Right atrium auricular region (tissue), 2 donors: ENCODE measurements around the gene MCU. TPM values are rescaled to one million over a fixed set of nuclear protein-coding genes. Genes with fewer than 3 reads are reported as not detected.

ENCODE experiments used
- DNase-seq: peaks from one replicate; pipeline ENCODE4 v3.0.0-alpha.2; 2019; ENCODE audit warnings: low spot score
- H3K27ac ChIP-seq, 2 donors: fragments of 200-600 bp; sonication (generic); 1 replicate in 1 of 2; 2 replicates in 1 of 2; pipeline ENCODE4 v1.5.1; 2016 to 2019
- H3K27me3 ChIP-seq, 2 donors: fragments of 200-600 bp; sonication (generic); one replicate each; pipeline versions ENCODE4 v1.5.1 to v1.6.0; 2017 to 2019
- H3K36me3 ChIP-seq: fragments of 200-600 bp; sonication (generic); one replicate; pipeline ENCODE4 v1.5.1; 2016
- H3K4me1 ChIP-seq, 2 donors: fragments of 200-600 bp; sonication (generic); one replicate each; pipeline versions ENCODE4 v1.5.1 to v1.6.0; 2017 to 2019
- H3K4me3 ChIP-seq, 2 donors: fragments of 200-600 bp; sonication (generic); 1 replicate in 1 of 2; 2 replicates in 1 of 2; pipeline ENCODE4 v1.5.1; 2017 to 2019; ENCODE audit warnings: mild to moderate bottlenecking in 1 of 2, moderate library complexity in 1 of 2
- H3K9me3 ChIP-seq, 2 donors: fragments of 200-600 bp; sonication (generic); one replicate each; pipeline ENCODE4 v1.5.1; 2019
- total RNA-seq, 2 donors: library from RNA; depleted of rRNA; stranded (reverse); fragments of >200 nt; gene quantifications; one replicate each; pipeline ENCODE4 v1.1.0, GENCODE V29; 2016
- TF ChIP-seq, protein P1 (sequence below), 2 donors: fragments of 200-600 bp; sonication (generic); IDR thresholded peaks; one replicate each; pipeline ENCODE4 v1.5.1; 2019; ENCODE audit warnings: antibody characterized with exemption in 2 of 2

MCU gene
- total RNA-seq, 2 donors from 2014 or later = 12.4 to 14.2 TPM

DNA sequence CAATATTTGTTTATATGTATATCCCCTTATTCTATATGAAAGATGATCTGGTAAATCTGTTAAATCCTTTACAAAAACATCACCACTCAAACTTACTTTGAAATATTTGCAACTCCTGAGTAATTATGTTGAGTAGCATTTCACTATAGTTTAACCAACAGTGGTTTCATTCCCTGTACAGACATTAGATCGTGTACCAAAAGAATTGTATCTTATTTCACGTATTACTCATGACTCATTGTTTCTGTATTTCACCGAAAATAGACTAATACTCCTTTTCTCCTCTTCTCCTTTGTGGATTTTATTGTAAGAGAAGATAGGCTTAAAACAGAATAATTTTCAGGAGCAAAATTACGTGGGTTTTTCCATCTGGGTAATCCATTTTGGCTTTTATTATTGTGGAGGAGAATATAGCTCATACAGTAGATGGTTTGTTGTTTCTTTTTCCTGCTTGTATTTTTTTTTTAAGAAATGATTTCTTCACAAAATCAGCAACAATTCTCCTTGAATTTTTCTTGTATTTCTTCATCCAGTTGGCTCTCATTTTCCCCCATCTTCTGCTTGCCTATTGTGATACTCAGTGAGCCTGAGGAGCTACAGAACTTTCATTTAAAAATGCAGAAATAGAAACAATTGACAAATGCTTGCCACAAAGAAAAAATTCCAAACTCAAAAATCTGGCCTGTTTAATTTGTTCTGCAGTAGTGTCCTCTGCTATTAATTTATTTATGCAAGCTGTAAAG is 111.0 kb downstream of the MCU start:
- H3K9me3 ChIP-seq = no peaks in the 10 kb centered on the region
- H3K4me3 ChIP-seq = peak overlapping the region in 1 of 2 donors; percentile 5
- peak overlapping the region; percentile 19 to 31 for H3K27ac ChIP-seq
- H3K27me3 ChIP-seq = no peaks in the 10 kb centered on the region
- TF ChIP-seq, protein P1, sequence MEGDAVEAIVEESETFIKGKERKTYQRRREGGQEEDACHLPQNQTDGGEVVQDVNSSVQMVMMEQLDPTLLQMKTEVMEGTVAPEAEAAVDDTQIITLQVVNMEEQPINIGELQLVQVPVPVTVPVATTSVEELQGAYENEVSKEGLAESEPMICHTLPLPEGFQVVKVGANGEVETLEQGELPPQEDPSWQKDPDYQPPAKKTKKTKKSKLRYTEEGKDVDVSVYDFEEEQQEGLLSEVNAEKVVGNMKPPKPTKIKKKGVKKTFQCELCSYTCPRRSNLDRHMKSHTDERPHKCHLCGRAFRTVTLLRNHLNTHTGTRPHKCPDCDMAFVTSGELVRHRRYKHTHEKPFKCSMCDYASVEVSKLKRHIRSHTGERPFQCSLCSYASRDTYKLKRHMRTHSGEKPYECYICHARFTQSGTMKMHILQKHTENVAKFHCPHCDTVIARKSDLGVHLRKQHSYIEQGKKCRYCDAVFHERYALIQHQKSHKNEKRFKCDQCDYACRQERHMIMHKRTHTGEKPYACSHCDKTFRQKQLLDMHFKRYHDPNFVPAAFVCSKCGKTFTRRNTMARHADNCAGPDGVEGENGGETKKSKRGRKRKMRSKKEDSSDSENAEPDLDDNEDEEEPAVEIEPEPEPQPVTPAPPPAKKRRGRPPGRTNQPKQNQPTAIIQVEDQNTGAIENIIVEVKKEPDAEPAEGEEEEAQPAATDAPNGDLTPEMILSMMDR (IDR thresholded peaks at IDR 0.05) = no peak
- peaks cover 0 to 26% of the 10 kb centered on the region in 2 donors for H3K4me1 ChIP-seq
- no peak for DNase-seq
- no peaks in the 10 kb centered on the region for H3K36me3 ChIP-seq

DNA sequence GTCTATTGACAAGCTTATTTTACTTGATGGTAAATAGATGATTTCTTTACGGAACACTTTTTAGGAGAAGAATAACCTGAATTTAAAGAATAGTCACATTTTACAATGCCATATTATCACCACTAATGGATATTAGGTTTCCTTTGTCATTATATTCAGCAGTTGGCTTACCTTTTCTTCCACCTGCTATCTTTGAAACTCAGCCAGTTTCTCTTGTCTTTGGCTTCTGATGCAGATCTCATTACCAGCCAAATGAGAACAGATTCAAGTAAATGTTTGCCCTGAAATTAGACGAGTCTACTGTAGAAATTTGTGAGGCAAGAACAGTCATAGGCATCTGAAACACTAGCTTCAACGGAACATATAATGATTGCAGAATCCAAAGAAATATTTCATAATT is 116.1 kb downstream of the MCU start:
- Histone ChIP-seq H3K27me3 (no peaks in the 10 kb centered on the region), H3K4me3 (no peak overlapping the region), H3K9me3 (no peaks in the 10 kb centered on the region), H3K4me1 (peaks cover 0 to 14% of the 10 kb centered on the region in 2 donors), H3K27ac (no peak overlapping the region), H3K36me3 (no peaks in the 10 kb centered on the region)
- no peak for DNase-seq
- TF ChIP-seq, protein P1 (IDR thresholded peaks at IDR 0.05) = no peak

DNA sequence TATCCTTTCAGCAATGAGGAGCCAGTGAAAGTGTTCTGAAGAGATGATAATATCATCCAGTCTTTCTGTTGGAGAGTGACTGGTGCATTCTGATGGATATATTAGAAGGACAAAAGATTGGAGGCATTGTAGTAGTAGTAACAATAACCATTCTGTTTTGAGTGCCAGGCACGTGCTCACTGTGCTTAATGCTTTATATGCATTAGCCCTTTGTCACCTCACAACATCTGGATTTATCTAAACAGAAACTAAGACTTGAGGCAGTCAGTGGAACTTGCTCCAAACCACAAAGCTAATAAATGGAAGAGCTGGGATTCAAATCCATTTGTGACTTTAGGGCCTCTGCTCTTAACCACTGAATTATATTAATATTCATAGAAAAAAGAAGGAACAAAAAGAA is 117.1 kb downstream of the MCU start:
- H3K4me3 ChIP-seq = no peak overlapping the region
- no peaks in the 10 kb centered on the region for H3K27me3 ChIP-seq
- H3K4me1 ChIP-seq = peaks cover 0 to 11% of the 10 kb centered on the region in 2 donors
- no peaks in the 10 kb centered on the region for H3K36me3 ChIP-seq
- no peak for DNase-seq
- no peaks in the 10 kb centered on the region for H3K9me3 ChIP-seq
- H3K27ac ChIP-seq = no peak overlapping the region
- TF ChIP-seq, protein P1 (IDR thresholded peaks at IDR 0.05) = no peak

DNA sequence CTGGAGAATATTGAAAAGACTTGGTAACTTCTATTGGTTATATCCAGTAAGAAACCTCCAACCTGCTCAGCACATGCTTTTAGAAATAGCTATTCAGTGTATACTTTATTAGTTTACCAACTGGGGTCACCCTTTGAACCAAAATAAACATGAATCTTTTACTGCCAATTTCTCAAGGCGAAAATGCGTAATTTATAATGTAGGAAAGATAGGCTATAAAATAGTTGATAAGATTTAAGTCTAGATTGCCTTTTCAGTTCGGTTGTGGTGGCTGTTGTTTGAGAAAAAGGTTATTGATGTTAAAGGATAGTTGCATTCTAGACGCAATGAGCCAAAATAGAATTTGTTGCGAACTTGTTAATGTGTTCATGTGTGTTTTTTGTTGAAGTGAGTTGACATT is 119.0 kb downstream of the MCU start:
- Histone ChIP-seq H3K9me3 (no peaks in the 10 kb centered on the region), H3K27ac (no peak overlapping the region), H3K27me3 (no peaks in the 10 kb centered on the region), H3K4me1 (peaks cover 0 to 20% of the 10 kb centered on the region in 2 donors), H3K36me3 (no peaks in the 10 kb centered on the region), H3K4me3 (no peak overlapping the region)
- TF ChIP-seq, protein P1 (IDR thresholded peaks at IDR 0.05) = no peak
- no peak for DNase-seq

DNA sequence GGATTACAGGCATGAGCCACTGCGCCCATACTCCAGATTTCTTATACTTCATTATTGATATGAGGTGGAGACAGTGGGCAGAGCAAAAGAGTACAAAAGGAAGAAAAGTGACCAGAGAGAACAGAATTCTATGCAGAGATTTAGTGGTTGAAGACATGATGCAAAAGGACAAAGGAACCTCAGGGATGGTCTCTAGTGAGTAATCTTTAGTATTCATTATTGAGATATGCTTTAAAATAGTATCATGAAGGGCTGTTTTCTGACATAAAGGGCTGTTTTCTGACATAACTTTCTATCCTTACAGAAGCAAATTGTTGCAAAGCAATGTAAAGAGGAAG is 120.4 kb downstream of the MCU start:
- no peaks in the 10 kb centered on the region for H3K9me3 ChIP-seq
- H3K36me3 ChIP-seq = no peaks in the 10 kb centered on the region
- no peaks in the 10 kb centered on the region for H3K27me3 ChIP-seq
- peaks cover 0 to 20% of the 10 kb centered on the region in 2 donors for H3K4me1 ChIP-seq
- H3K4me3 ChIP-seq = no peak overlapping the region
- TF ChIP-seq, protein P1 (IDR thresholded peaks at IDR 0.05) = no peak
- DNase-seq = no peak
- H3K27ac ChIP-seq = no peak overlapping the region
